HG03469 (cell line): ENCODE data around the gene TTC31.
A peak's percentile ranks its signal among the peaks of the same experiment; 100 is the strongest.

Source experiments
- ATAC-seq: cut with Tn5 transposase; IDR thresholded peaks from one replicate; pipeline ENCODE4 v1.9.1; 2021; ENCODE audit warnings: mild to moderate bottlenecking, moderate library complexity, moderate number of reproducible peaks; ENCODE audit not compliant: unreplicated experiment

TTC31 gene

DNA sequence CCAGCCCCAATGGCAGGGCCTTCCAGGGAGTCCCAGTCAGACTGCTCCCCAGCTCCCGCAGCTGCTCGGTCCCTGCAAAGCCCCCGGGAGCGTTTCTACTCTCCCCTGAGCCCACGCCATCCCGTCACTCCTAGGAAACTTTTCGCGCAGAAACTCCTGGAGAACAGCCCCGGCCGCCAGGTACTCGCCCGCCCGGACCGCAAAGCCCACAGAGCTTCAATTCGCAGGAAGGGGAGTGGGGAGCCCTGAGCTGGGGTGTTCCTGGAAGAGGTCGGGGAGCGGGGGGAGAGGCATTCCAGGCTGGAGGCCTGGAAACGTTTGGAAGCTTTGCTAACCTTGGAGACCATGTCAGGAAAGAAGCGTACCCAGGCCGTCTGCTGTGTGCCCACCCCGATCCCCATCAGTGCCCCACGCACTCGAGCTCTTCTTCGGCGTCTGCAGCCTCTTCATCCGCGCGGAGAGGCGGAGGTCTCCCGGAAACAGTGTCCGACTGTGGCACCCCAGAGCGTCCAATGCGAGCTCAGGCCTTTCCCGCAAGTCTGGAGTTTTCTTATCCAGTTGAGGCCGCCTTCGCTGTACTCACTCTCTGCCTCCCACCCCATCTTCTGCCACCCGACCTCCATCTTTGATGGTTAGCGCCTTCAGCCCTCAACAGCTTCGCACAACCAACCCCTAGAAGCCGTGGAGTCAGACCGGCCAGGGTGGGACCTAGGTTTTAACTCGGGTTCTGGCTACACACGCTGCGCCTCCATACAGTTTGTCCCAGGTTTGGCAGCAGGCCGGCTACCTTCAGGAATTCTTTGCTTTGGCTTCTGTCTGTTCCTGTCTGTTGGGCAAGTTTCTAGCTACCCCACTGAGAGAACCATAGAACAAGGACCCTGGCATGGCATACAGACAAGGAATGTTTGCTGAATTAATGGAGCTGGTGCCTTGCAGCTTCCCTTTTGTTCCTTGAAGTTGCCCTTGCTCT is 20.9 kb downstream of the TTC31 start:
- ATAC-seq, result no peak

- no peak for ATAC-seq
Measured at GRCh38 chr2:74504591-74504990, 21.7 kb downstream of the TTC31 start.

GRCh38 chr2:74505448-74506246 is 22.8 kb downstream of the TTC31 start:
- ATAC-seq, result no peak

DNA sequence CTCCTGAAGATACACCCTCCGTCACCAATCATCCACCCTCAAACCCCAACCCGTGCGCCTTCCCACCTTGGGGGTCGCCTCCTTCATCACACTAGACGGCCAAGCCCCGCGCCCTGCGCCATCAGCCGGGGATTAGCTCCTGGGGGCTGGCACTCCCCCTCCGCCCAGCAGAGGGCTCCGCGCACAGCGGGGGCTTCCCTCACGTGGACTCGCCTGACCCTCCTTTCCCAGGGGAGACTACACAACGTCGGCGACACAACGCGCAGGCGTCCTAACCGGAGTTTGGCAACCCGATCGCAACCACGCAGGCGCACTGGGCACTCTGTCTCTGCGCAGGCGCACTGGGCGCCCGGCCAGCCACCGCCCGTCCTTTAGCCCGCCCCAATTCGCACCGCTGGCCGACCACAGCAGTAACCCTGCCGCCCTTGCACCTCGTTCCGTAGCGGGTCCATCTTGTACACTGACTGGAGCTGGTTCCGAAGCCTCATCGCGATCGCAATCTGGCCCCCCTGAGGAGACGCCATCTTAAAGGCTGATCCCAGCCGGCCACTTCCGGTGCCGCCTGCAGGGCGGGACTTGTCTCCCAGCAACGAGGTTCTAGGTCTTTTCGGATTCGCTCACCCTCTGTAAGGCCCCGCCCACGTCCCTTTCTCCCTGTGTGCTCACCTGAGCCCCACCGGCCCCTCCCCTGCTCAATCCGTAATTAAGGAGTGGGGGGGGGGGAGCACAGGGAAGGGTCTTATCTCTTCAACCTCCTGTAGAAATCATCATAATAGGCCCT is 24.5 kb downstream of the TTC31 start, which contains the start of gene PCGF1:
Gene PCGF1, minus strand, starts transcription at position 551 of the 781 bp plus-strand sequence. Its CDS starts 27 bp downstream, at position 524.
- peak; percentile 78 for ATAC-seq

DNA sequence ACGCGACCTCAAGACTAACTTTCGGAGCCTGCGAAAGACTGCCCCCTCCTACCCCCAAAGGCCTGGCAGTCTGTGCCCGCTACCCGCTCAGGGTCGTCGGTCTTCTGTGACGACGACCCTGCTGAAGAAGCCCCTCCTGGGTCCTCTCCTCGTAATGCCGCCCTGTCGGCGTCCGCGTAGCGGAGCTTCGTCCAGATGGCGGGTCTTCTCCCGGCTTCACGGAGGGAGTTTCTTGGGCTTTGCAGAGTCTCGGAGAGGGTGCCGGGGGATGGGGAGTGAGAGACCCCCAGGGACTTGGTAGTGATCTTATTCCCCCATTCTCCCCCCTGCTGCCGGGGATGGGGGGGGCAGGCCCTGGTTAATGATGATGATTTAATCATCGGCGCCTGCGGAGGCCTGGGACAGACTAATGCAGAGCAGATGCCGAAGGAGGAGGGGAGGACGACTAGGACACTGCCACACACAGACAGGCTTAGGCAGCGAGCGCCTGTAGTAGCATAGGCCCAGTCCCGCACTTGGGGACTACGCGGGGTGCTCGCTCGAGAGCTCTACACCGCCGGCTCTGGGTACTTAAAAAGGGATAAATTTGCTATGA is 25.1 kb downstream of the TTC31 start:
- ATAC-seq, result no peak

DNA sequence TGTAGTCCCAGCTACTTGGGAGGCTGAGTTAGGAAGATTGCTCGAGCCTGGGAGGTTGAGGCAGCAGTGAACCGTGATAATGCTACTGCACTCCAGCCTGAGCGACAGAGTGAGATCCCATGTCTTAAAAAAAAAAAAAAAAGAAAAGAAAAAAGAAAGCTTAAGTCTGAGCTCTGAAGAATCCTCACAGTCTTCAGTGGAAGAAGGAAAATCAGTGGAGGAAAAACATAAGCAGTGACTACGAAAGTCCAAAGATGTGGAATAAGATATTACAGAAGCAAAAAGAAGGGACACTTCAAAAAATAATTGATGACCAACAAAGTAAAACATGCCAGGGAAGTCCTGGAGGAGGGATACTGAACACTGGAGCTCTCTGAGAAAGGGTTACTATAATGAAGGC is 27.4 kb downstream of the TTC31 start:
- ATAC-seq, result no peak

DNA sequence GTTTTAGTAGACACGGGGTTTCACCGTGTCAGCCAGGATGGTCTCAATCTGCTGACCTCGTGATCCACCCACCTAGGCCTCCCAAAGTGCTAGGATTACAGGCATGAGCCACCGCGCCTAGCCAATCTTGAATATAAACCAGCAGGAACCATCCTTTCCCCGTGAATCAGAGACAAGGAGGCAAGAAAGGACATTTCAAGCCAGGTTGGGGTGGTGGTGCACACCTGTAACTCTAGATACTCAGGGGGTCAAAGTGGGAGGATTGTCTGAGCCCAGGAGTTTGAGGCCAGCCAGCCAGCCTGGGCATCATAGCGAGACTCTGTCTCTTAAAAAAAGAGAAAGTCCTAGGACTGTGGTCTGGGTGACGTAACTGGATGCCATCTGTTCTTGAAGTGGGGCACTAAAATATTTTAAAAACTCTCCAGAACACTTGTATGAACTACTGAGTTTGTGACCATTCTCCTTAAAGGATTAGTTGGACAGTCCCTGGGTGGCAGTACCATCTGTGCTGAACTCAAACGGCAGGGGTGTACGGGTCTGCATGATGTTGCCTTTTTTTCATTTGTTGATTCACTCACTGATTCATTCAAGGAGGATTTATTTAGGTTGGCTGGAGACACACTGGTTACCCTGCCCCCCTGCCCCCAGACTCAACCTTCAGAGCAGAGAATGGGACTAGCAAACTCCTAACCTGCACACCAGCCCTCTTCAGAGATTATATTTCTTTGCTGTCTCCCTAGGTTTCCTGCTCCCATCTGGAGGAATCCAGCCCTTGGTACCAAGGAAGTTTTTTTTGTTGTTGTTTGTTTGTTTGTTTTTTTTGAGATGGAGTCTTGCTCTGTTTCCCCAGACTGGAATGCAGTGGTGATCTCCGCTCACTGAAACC is 28.5 kb downstream of the TTC31 start:
- ATAC-seq, result no peak

GRCh38 chr2:74512744-74513604 is 30.1 kb downstream of the TTC31 start:
- no peak for ATAC-seq

DNA sequence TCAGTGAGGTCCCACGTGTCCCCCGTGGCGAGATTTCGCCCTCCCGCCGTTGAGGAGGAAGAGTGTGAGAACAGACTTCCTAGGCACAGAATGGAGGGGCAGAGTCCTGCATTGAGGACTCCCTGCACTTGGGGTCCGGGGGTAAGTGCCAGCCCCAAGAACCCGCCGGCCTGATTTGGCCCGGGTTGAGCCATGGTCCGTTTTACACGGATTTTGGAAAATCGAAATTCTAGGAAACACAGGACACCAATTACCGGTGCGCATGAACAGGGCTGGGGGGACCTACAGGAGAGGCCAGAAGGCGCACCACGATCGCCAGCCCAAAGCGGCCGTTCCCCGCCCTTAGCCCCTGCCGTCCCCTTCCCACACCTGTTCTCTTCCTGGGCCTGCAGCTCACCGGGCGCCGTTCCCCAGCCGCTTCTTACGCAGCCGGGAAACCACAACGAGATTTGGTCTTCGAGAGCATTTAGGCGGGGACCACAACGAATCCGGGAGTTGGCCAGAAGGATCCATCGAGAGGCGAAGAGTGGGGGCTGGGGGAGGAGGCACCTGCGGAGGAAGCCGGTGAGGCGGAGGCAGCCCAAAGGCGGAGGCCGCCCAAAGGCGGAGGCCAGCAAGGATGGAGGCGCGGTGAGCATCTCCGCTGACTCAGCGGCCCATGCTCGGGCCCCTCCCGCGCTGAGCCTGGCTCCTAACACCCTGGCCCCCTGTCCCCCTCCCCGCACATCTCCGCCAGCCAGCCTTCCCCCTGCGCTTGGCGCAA is 30.9 kb downstream of the TTC31 start:
- ATAC-seq, result no peak

DNA sequence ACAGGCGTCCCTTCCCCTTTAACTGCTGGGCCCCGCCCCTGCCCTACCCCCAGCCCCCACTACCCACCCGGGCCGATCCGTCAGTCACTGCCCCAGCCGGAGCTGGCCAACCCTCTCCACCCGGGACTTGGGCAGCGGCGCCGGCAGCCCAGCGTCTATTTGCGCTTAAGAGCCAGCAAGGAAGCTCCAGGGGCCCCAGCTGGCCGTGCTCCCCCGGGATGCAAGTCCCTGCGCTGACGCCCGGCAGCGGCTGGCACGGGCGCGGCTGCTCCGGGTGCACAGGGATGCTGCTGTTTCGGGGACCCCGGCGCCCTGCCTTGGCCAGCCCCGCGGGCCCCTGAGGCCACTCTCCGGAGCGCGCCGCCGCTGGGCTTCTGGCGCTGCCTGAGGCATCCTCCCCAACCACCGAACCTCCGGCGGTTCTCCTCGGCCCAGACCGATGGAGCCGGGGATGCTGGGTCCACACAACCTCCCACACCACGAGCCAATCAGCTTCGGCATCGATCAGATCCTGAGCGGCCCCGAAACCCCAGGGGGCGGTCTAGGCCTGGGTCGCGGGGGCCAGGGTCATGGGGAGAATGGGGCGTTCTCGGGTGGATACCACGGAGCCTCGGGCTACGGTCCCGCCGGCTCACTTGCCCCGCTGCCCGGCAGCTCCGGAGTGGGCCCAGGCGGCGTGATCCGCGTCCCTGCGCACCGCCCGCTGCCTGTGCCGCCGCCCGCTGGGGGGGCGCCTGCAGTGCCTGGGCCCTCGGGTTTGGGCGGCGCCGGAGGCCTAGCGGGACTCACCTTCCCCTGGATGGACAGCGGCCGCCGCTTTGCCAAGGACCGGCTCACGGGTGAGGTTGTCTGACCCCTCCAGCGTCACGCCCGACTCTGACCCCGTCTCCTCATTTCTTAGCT is 31.7 kb downstream of the TTC31 start, which contains the start of gene TLX2:
Gene TLX2, plus strand, starts transcription at position 83 of the 903 bp plus-strand sequence. Its CDS starts 357 bp downstream, at position 440.
- no peak for ATAC-seq

DNA sequence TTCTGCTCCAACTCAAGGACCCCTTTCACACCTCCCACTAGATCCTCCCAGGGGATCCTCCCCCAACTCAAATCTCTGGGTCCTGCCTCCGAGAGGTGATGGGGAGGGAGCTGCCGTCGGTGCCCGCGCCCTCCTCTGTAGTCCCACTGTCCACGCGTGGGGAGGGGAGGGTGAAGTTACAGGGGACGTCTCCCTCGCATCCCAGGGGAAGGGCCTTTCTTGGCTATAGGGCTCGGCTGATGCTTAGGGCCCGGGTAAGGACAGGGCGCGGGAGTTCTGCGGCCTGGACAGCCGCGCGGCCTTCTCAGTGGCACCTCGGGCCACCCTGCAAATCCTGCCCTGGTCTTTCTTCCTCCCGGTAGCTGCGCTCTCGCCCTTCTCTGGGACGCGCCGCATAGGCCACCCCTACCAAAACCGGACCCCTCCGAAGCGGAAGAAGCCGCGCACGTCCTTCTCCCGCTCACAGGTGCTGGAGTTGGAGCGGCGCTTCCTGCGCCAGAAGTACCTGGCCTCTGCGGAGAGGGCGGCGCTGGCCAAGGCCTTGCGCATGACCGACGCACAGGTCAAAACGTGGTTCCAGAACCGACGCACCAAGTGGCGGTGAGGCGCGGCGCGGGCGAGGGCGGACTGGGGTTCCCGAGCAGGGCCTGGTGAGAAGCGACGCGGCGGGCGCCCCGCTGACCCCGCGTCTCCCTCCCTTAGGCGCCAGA is 32.5 kb downstream of the TTC31 start:
- no peak for ATAC-seq

DNA sequence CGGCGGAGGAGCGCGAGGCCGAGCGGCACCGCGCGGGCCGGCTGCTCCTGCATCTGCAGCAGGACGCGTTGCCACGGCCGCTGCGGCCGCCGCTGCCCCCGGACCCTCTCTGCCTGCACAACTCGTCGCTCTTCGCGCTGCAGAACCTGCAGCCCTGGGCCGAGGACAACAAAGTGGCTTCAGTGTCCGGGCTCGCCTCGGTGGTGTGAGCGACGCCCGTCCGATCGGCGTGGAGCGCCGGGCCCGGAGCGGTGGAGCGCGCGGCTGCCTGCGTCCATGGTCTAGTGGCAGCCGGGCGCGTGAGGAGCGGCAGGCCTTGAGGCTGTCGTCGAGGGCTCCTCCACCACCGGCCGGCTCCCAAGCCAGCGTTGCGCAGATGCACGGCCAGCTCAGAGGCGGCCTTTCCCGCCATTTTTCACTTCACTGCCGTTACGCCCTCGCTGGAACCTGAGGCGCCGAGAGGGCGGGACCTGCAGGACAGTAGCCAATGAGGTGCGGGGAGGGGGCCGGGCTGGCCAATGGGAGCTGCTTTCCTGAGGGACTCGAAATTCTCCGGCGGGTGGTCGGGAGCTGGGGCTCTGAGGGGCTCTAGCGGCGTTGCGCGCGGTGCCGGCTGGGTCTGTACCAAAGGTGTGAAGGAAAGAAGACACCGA is 33.2 kb downstream of the TTC31 start:
- ATAC-seq, result no peak

GRCh38 chr2:74516650-74517049 is 33.8 kb downstream of the TTC31 start:
- ATAC-seq, result no peak

DNA sequence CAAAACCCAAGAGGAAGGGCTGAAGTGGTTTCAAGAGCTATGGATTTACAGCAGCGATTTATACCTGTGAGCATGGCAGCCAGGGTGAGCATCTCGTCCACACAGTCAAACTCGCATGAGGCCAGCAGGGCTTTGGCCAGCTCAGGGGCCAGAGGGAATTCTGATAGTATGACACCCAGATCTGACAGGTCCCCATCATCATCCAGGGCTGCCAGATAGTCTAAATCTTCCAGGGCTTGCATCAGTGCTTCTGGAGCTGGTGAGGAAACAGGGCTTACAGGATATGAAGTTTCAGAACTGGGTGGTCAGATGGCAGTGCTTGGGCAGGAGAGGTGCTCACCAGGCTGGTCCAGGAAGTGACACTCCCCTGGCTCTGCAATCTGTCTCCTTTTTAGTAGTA is 39.6 kb downstream of the TTC31 start:
- ATAC-seq, result no peak

- ATAC-seq, result no peak
Measured at GRCh38 chr2:74524005-74524404, 41.1 kb downstream of the TTC31 start.
